ENCODE measurements around the gene YTHDC2. TPM values are rescaled to one million over a fixed set of nuclear protein-coding genes. Genes with fewer than 3 reads are reported as not detected.

Gene YTHDC2
- total RNA-seq, 4 donors from 2014 or later, result 11.1 to 38.9 (median 21.2) TPM

DNA sequence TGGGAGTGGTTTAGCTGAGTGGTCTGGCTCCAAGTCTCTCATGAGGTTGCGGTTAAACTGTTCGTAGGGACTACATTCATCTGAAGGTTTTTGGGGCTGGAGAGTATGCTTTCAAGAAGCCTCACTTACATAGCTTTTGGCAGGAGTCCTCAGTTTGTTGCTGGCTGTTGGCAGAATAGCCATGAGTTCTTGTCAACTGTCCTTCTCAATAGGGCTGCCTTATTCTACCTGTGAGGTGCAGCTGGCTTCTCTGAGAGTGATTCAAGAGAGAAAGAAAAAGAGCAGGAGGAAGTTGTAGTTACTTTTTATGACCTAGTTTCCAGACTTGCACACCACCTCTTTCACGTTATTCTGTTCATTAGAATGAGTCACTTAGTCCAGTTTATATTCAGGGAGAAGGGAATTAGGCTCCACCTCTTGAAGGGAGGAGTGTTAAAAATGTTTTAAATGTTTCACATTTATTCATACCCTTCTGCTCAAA lies 33.2 kb downstream of the YTHDC2 start:
- peaks cover 0 to 6% (median 2%) of the 10 kb centered on the region in 3 donors for H3K4me1 ChIP-seq
- no peaks in the 10 kb centered on the region for H3K9me3 ChIP-seq
- WGBS, 2 donors (ENCODE audit: low coverage in 1 of 2), result 13 to 47% methylated on average over 1 to 3 of the region's 3 CpGs
- TF ChIP-seq, protein P1, sequence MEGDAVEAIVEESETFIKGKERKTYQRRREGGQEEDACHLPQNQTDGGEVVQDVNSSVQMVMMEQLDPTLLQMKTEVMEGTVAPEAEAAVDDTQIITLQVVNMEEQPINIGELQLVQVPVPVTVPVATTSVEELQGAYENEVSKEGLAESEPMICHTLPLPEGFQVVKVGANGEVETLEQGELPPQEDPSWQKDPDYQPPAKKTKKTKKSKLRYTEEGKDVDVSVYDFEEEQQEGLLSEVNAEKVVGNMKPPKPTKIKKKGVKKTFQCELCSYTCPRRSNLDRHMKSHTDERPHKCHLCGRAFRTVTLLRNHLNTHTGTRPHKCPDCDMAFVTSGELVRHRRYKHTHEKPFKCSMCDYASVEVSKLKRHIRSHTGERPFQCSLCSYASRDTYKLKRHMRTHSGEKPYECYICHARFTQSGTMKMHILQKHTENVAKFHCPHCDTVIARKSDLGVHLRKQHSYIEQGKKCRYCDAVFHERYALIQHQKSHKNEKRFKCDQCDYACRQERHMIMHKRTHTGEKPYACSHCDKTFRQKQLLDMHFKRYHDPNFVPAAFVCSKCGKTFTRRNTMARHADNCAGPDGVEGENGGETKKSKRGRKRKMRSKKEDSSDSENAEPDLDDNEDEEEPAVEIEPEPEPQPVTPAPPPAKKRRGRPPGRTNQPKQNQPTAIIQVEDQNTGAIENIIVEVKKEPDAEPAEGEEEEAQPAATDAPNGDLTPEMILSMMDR (IDR thresholded peaks at IDR 0.05), result no peak
- TF ChIP-seq POLR2A (IDR thresholded peaks at IDR 0.05) (no peak), POLR2AphosphoS5 (IDR thresholded peaks at IDR 0.05) (no peak), EP300 (IDR thresholded peaks at IDR 0.05) (no peak)
- no peak overlapping the region for H3K4me3 ChIP-seq
- peak overlapping the region in 3 of 4 donors; percentile 25 to 43 (median 34) for H3K27ac ChIP-seq
- H3K36me3 ChIP-seq, result peaks cover 0 to 64% of the 10 kb centered on the region in 2 donors
- no peaks in the 10 kb centered on the region for H3K27me3 ChIP-seq
- ATAC-seq, result peak; percentile 41

DNA sequence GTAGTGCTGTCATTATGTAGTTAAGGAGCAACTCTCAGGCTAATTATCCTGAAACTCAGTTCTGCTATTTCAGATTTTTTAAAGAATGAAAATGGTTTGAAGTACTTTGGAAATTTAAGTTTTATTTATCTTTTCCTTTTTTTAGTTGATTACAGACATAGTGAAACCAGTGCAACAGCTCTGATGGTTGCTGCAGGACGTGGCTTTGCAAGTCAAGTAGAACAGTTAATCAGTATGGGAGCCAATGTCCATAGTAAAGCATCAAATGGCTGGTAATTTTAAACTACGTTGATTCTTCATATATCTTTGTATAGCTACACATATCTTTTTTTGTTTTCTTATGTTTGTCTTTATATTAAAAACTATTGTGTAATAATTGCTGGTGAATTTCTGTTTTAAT lies 34.9 kb downstream of the YTHDC2 start:
- peaks cover 0 to 6% (median 2%) of the 10 kb centered on the region in 3 donors for H3K4me1 ChIP-seq
- H3K27ac ChIP-seq, result no peak overlapping the region
- ATAC-seq, result no peak
- no peaks in the 10 kb centered on the region for H3K9me3 ChIP-seq
- WGBS, 2 donors (ENCODE audit: low coverage in 1 of 2), result 94 to 95% methylated on average over 2 of the region's 2 CpGs
- no peak overlapping the region for H3K4me3 ChIP-seq
- peaks cover 0 to 67% of the 10 kb centered on the region in 2 donors for H3K36me3 ChIP-seq
- no peaks in the 10 kb centered on the region for H3K27me3 ChIP-seq
- TF ChIP-seq POLR2AphosphoS5 (IDR thresholded peaks at IDR 0.05) (no peak), EP300 (IDR thresholded peaks at IDR 0.05) (no peak), POLR2A (IDR thresholded peaks at IDR 0.05) (no peak)
- TF ChIP-seq, protein P1 (IDR thresholded peaks at IDR 0.05), result no peak

DNA sequence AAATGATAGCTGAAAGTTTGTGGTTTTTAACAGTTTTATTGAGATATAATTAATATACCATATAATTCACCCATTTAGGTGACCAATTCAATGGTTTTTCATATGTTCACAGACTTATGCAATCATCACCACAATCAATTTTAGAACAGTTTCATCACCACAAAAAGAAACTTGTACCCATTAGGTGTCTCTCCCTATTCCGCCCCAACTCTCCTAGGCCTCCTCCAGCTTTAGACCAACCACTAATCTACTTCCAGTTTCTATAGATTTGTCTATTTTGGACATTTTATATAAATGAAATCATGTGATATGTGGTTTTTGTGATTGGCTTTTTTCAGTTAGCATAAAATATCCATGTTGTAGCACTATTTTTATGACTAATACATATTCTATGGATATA lies 38.6 kb downstream of the YTHDC2 start:
- TF ChIP-seq, protein P1 (IDR thresholded peaks at IDR 0.05), result no peak
- TF ChIP-seq POLR2A (IDR thresholded peaks at IDR 0.05), result no peak
- no peak for TF ChIP-seq EP300 (IDR thresholded peaks at IDR 0.05)
- TF ChIP-seq POLR2AphosphoS5 (IDR thresholded peaks at IDR 0.05), result no peak
- Histone ChIP-seq H3K9me3 (no peaks in the 10 kb centered on the region), H3K27ac (no peak overlapping the region), H3K4me1 (peaks cover 0 to 2% (median 0%) of the 10 kb centered on the region in 3 donors), H3K36me3 (peaks cover 0 to 82% of the 10 kb centered on the region in 2 donors), H3K4me3 (no peak overlapping the region), H3K27me3 (no peaks in the 10 kb centered on the region)
- ATAC-seq, result no peak
- WGBS, 2 donors (ENCODE audit: low coverage in 1 of 2), result 92 to 100% methylated on average over 1 of the region's 1 CpG

DNA sequence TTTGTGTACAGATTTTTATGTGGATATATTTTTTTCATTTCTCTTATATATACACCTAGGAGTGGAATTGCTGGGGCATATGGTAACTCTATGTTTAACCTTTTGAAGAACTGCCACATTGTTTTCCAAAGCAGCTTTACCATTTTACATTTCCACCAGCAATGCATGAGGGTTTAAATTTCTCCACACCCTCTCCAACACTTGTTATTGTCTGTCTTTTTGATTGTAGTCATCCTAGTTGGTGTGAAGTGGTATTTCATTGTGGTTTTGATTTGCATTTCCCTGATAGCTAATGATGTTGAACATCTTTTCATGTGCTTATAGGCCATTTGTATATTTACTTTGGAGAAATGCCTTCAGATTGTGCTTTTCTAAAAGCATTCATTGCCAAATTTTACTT lies 39.1 kb downstream of the YTHDC2 start:
- no peak overlapping the region for H3K27ac ChIP-seq
- no peaks in the 10 kb centered on the region for H3K27me3 ChIP-seq
- no peaks in the 10 kb centered on the region for H3K9me3 ChIP-seq
- H3K4me1 ChIP-seq, result no peaks in the 10 kb centered on the region
- TF ChIP-seq, protein P1 (IDR thresholded peaks at IDR 0.05), result no peak
- no peak for TF ChIP-seq POLR2A (IDR thresholded peaks at IDR 0.05)
- no peak for TF ChIP-seq EP300 (IDR thresholded peaks at IDR 0.05)
- TF ChIP-seq POLR2AphosphoS5 (IDR thresholded peaks at IDR 0.05), result no peak
- H3K36me3 ChIP-seq, result peaks cover 0 to 87% of the 10 kb centered on the region in 2 donors
- H3K4me3 ChIP-seq, result no peak overlapping the region
- ATAC-seq, result no peak

DNA sequence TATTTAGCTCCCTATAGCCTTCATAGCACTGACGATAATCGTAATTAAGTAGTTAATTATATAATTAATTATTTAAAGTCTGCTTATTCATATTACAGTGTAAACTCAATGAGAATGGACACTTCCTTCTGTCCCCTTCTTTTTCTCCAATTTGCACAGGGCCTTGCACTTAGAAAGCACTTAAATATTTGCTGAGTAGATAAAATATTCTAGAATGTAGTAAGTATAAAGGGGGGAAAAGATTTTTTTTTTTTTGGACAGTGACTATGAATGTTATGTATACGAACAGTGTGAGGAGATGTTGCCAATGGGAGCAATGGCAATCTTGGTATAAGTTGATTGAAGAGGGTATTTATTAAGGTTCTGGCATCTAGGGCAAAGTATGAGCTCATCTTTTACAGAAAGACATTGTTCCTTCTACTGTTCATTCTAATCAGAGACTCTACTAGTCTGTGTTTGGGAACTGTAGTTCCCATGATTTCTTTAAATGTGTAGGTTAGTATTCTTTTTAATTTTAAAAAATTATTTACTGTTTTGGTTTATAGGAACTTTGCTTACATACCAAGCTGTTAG lies 49.4 kb downstream of the YTHDC2 start:
- H3K27ac ChIP-seq, result no peak overlapping the region
- WGBS, 2 donors (ENCODE audit: low coverage in 1 of 2), result 79 to 86% methylated on average over 3 of the region's 3 CpGs
- H3K9me3 ChIP-seq, result no peaks in the 10 kb centered on the region
- H3K4me3 ChIP-seq, result no peak overlapping the region
- H3K36me3 ChIP-seq, result peaks cover 10 to 96% of the 10 kb centered on the region in 2 donors
- no peaks in the 10 kb centered on the region for H3K27me3 ChIP-seq
- TF ChIP-seq POLR2AphosphoS5 (IDR thresholded peaks at IDR 0.05), result no peak
- TF ChIP-seq POLR2A (IDR thresholded peaks at IDR 0.05), result no peak
- no peak for TF ChIP-seq EP300 (IDR thresholded peaks at IDR 0.05)
- TF ChIP-seq, protein P1 (IDR thresholded peaks at IDR 0.05), result no peak
- no peak for ATAC-seq
- no peaks in the 10 kb centered on the region for H3K4me1 ChIP-seq
